Activated naive CD8-positive, alpha-beta T cell treated with anti-CD3 and anti-CD28 coated beads, Interleukin-2, amount 50 U/mL, for 24 hours (primary cell): ENCODE data around the gene TDO2.
"Not testable (repeated sequence)": the region's sequence is repeated elsewhere in the genome, so short reads cannot be mapped to it uniquely, and the experiment has no call there.

Source experiments
- ATAC-seq: fragments of 150-1000 bp; cut with Tn5 transposase; one replicate; pipeline ENCODE4 v1.10.0; 2021
- DNase-seq: peaks from one replicate; pipeline ENCODE4 v3.0.0; 2021
- H3K27ac Mint-ChIP-seq: one replicate; pipeline ENCODE4 v1.8.0; 2021; ENCODE audit warnings: mild to moderate bottlenecking, mixed read lengths
- H3K27me3 Mint-ChIP-seq: one replicate; pipeline ENCODE4 v1.8.0; 2021; ENCODE audit warnings: mixed read lengths
- H3K36me3 Mint-ChIP-seq: one replicate; pipeline ENCODE4 v1.8.0; 2021; ENCODE audit warnings: low read depth, mixed read lengths
- H3K4me1 Mint-ChIP-seq: one replicate; pipeline ENCODE4 v1.8.0; 2021; ENCODE audit warnings: mixed read lengths
- H3K4me3 Mint-ChIP-seq: one replicate; pipeline ENCODE4 v1.8.0; 2021; ENCODE audit warnings: mild to moderate bottlenecking, moderate library complexity, mixed read lengths
- H3K9me3 Mint-ChIP-seq: one replicate; pipeline ENCODE4 v1.8.0; 2021; ENCODE audit warnings: mixed read lengths

Gene TDO2

GRCh38 chr4:155891058-155891457 is 12.4 kb upstream of the TDO2 start:
- Mint-ChIP-seq H3K9me3 (peaks cover 3% of the 10 kb centered on the region), H3K4me1 (no peaks in the 10 kb centered on the region), H3K36me3 (no peaks in the 10 kb centered on the region), H3K27me3 (peaks cover 3% of the 10 kb centered on the region), H3K4me3 (no peak overlapping the region), H3K27ac (no peak overlapping the region)
- ATAC-seq (no peak), DNase-seq (no peak)

DNA sequence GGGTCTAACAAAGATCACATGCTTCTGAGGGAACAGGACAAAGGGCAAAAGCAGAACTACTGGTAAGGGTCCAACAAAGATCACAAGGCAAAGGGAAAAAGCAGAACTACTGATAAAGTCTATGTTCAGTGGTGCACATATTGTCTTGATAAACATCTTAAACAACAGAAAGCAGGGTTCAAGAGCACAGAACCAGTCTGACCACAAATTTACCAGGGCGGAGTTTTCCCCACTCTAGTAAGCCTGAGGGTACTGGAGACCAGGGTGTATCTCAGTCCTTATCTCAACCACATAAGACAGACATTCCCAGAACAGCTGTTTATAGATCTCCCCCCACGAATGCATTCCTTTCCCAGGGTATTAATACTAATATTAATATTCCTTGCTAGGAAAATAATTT is 5.1 kb upstream of the TDO2 start:
- H3K9me3 Mint-ChIP-seq, DNase-seq, H3K4me3 Mint-ChIP-seq, H3K27me3 Mint-ChIP-seq, H3K36me3 Mint-ChIP-seq, H3K4me1 Mint-ChIP-seq, H3K27ac Mint-ChIP-seq, ATAC-seq: not testable (repeated sequence)

DNA sequence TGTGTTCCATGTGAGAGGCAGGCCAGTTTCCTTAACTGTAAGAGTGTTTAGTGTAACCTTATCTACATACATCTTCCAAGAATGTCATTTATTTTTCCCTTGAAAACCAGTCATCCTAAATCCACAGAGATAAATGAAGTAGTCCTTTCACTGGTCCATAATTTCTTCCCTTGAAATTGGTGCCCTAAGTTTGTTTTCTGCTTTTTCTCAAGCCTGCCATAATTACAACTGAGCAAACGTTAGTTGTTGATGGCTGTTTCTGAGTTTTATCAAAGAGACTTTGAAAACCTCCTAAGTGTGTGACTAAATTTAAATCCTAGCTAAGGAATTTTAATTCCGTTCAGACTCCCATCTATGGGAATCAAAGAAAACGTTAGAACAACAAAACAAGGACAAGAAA is 3.6 kb upstream of the TDO2 start:
- no peaks in the 10 kb centered on the region for H3K4me1 Mint-ChIP-seq
- no peak overlapping the region for H3K27ac Mint-ChIP-seq
- no peak for ATAC-seq
- peaks cover 9% of the 10 kb centered on the region for H3K27me3 Mint-ChIP-seq
- H3K4me3 Mint-ChIP-seq: no peak overlapping the region
- H3K36me3 Mint-ChIP-seq: no peaks in the 10 kb centered on the region
- no peak for DNase-seq
- peaks cover 3% of the 10 kb centered on the region for H3K9me3 Mint-ChIP-seq

GRCh38 chr4:155900381-155900780 is 3.1 kb upstream of the TDO2 start:
- DNase-seq: no peak

GRCh38 chr4:155901013-155901412 is 2.5 kb upstream of the TDO2 start:
- no peaks in the 10 kb centered on the region for H3K4me1 Mint-ChIP-seq
- peaks cover 9% of the 10 kb centered on the region for H3K27me3 Mint-ChIP-seq
- H3K9me3 Mint-ChIP-seq: no peaks in the 10 kb centered on the region
- ATAC-seq (no peak), DNase-seq (no peak)
- H3K27ac Mint-ChIP-seq: no peak overlapping the region
- H3K36me3 Mint-ChIP-seq: no peaks in the 10 kb centered on the region
- no peak overlapping the region for H3K4me3 Mint-ChIP-seq

More at GRCh38 chr4:155900381-155900780, 3.1 kb upstream of the TDO2 start:
- no peak overlapping the region for H3K27ac Mint-ChIP-seq
- no peak overlapping the region for H3K4me3 Mint-ChIP-seq
- no peaks in the 10 kb centered on the region for H3K4me1 Mint-ChIP-seq
- H3K27me3 Mint-ChIP-seq: peaks cover 9% of the 10 kb centered on the region
- H3K36me3 Mint-ChIP-seq: no peaks in the 10 kb centered on the region
- H3K9me3 Mint-ChIP-seq: peaks cover 2% of the 10 kb centered on the region
- no peak for ATAC-seq

GRCh38 chr4:155904331-155904730 is 835 bp downstream of the TDO2 start:
- Mint-ChIP-seq H3K4me1 (peaks cover 6% of the 10 kb centered on the region), H3K36me3 (no peaks in the 10 kb centered on the region), H3K4me3 (no peak overlapping the region), H3K27ac (no peak overlapping the region), H3K9me3 (no peaks in the 10 kb centered on the region), H3K27me3 (peaks cover 11% of the 10 kb centered on the region)
- ATAC-seq (no peak), DNase-seq (no peak)

- Mint-ChIP-seq H3K4me3 (no peak overlapping the region), H3K9me3 (no peaks in the 10 kb centered on the region), H3K27ac (no peak overlapping the region), H3K27me3 (peaks cover 13% of the 10 kb centered on the region), H3K4me1 (peaks cover 6% of the 10 kb centered on the region), H3K36me3 (no peaks in the 10 kb centered on the region)
- ATAC-seq (no peak), DNase-seq (no peak)
Observed at GRCh38 chr4:155906554-155907247, 3.2 kb downstream of the TDO2 start.

GRCh38 chr4:155907556-155907955 is 4.1 kb downstream of the TDO2 start:
- no peak overlapping the region for H3K4me3 Mint-ChIP-seq
- ATAC-seq (no peak), DNase-seq (no peak)
- peaks cover 6% of the 10 kb centered on the region for H3K4me1 Mint-ChIP-seq
- H3K27me3 Mint-ChIP-seq: peaks cover 15% of the 10 kb centered on the region
- no peak overlapping the region for H3K27ac Mint-ChIP-seq
- no peaks in the 10 kb centered on the region for H3K36me3 Mint-ChIP-seq
- H3K9me3 Mint-ChIP-seq: no peaks in the 10 kb centered on the region

DNA sequence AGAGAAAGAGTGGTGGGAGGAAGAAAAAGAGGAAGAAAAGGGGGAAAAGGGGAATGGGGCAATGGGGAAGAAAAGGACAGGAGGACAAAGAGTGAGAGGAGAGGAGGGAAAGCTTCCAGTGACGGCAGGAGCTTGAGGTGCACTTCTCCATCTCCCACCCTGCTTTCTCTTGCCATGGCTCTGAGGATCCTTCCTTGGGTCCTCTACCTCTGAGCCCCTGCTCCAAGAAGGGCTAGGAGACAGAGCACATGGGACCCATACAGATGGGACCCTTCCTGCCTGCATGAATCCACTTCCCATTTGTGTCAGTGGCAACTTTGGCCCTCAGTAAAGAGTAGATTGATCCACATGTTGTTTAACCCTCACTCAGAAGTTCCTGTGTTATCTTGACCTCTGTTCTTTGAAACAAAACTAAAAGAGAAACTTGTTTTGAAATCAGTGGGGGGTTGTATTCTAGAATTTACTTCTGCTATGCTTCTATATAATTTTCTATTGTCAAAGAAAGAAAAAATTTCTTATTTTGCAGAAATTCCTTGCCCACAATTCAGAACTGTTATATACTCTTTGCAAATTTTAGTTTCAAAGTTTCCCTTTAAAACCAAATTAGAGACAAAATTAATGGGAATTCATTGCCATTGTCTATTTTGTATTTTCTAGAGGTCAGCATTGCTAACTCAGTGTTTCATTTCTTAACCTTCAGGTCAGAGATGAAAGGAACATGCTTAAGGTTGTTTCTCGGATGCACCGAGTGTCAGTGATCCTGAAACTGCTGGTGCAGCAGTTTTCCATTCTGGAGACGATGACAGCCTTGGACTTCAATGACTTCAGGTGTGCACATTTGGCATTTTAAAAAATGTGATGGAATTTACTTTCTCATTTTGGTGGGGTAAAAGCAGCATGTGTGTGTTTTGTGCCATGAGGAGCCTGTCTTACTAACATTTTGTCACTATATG is 5.0 kb downstream of the TDO2 start:
- H3K36me3 Mint-ChIP-seq: no peaks in the 10 kb centered on the region
- DNase-seq (no peak), ATAC-seq (no peak)
- H3K4me3 Mint-ChIP-seq: no peak overlapping the region
- no peaks in the 10 kb centered on the region for H3K9me3 Mint-ChIP-seq
- no peak overlapping the region for H3K27ac Mint-ChIP-seq
- H3K4me1 Mint-ChIP-seq: peaks cover 6% of the 10 kb centered on the region
- peaks cover 15% of the 10 kb centered on the region for H3K27me3 Mint-ChIP-seq

DNA sequence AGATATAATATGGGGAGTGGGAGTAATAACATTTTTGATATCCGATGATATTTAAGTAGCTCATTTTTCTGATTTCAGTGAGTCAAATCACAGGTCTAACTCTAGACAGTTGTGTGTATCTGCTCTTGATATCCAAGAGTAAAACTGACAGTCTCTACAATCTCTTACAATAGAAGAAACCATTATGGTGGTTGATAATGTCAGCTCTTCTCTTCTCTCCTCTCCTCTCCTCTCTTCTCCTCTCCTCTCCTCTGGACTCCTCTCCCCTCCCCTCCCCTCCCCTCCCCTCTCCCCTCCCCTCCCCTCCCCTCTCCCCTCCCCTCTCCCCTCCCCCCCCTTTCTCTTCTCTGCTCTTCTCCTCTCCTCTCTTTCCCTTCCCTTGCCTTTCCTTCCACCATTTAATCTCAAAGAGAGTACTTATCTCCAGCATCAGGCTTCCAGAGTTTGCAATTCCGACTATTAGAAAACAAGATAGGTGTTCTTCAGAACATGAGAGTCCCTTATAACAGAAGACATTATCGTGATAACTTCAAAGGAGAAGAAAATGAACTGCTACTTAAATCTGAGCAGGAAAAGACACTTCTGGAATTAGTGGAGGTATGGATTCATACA is 6.2 kb downstream of the TDO2 start:
- Mint-ChIP-seq H3K27ac (no peak overlapping the region), H3K36me3 (no peaks in the 10 kb centered on the region), H3K4me3 (no peak overlapping the region), H3K27me3 (peaks cover 12% of the 10 kb centered on the region), H3K4me1 (peaks cover 6% of the 10 kb centered on the region), H3K9me3 (no peaks in the 10 kb centered on the region)
- ATAC-seq (no peak), DNase-seq (no peak)

GRCh38 chr4:155911905-155912304 is 8.4 kb downstream of the TDO2 start:
- Mint-ChIP-seq H3K4me3 (no peak overlapping the region), H3K9me3 (no peaks in the 10 kb centered on the region), H3K27me3 (peaks cover 14% of the 10 kb centered on the region), H3K36me3 (no peaks in the 10 kb centered on the region), H3K4me1 (peaks cover 6% of the 10 kb centered on the region), H3K27ac (no peak overlapping the region)
- ATAC-seq (peak; percentile 24), DNase-seq (no peak)

DNA sequence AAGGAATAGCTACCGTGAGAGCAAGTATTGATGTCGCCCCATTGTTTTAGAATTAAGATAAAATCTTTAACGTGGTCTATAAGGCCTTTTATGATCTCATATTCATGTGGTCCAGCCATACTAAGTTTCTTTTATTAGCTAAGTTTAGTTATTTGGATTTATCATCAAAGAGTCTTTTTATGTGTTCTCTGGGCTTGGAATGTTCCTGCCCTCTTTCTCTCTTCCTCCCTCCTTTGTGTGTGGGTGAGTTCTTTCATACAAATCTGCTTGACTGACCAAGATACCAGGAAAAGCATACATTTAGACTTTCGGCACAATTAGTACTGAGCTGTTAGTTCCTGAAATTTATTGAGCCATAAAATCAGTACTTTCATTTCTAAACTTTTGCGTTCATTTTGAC is 11.3 kb downstream of the TDO2 start:
- Mint-ChIP-seq H3K4me3 (no peak overlapping the region), H3K36me3 (no peaks in the 10 kb centered on the region), H3K4me1 (no peaks in the 10 kb centered on the region), H3K9me3 (no peaks in the 10 kb centered on the region), H3K27ac (no peak overlapping the region), H3K27me3 (peaks cover 10% of the 10 kb centered on the region)
- no peak for ATAC-seq
- DNase-seq: no peak

- no peaks in the 10 kb centered on the region for H3K4me1 Mint-ChIP-seq
- DNase-seq (no peak), ATAC-seq (no peak)
- H3K4me3 Mint-ChIP-seq: no peak overlapping the region
- H3K36me3 Mint-ChIP-seq: peaks cover 2% of the 10 kb centered on the region
- H3K9me3 Mint-ChIP-seq: peaks cover 5% of the 10 kb centered on the region
- H3K27ac Mint-ChIP-seq: no peak overlapping the region
- H3K27me3 Mint-ChIP-seq: no peaks in the 10 kb centered on the region
Observed at GRCh38 chr4:155921597-155921996, 18.1 kb downstream of the TDO2 start.

GRCh38 chr4:155924637-155925036 is 21.1 kb downstream of the TDO2 start:
- ATAC-seq (no peak), DNase-seq (no peak)
- Mint-ChIP-seq H3K27ac (no peak overlapping the region), H3K4me1 (no peaks in the 10 kb centered on the region), H3K9me3 (peaks cover 5% of the 10 kb centered on the region), H3K27me3 (no peaks in the 10 kb centered on the region), H3K36me3 (peaks cover 14% of the 10 kb centered on the region), H3K4me3 (no peak overlapping the region)

GRCh38 chr4:155929833-155930232 is 26.3 kb downstream of the TDO2 start:
- H3K4me3 Mint-ChIP-seq: no peak overlapping the region
- H3K4me1 Mint-ChIP-seq: no peaks in the 10 kb centered on the region
- no peak overlapping the region for H3K27ac Mint-ChIP-seq
- ATAC-seq (no peak), DNase-seq (no peak)
- peaks cover 14% of the 10 kb centered on the region for H3K9me3 Mint-ChIP-seq
- no peaks in the 10 kb centered on the region for H3K27me3 Mint-ChIP-seq
- peaks cover 20% of the 10 kb centered on the region for H3K36me3 Mint-ChIP-seq
